ENCODE data around the gene TRAPPC12.

The TRAPPC12 gene

GRCh38 chr2:3409627-3410170, 30.2 kb downstream of the TRAPPC12 start:
- Histone ChIP-seq H2BK15ac (ENCODE audit: low read length) (no peak overlapping the region), H3K27me3 (ENCODE audit: control insufficient read depth in 3 of 3, insufficient read depth in 3 of 3, low read depth in 1 of 3, low read length in 3 of 3) (no peaks in the 10 kb centered on the region), H3K4me1 (ENCODE audit: control insufficient read depth in 2 of 2, insufficient read depth in 1 of 2, low read depth in 1 of 2, low read length in 2 of 2) (no peaks in the 10 kb centered on the region), H3K4me3 (ENCODE audit: low read length in 2 of 2) (no peak overlapping the region), H4K8ac (ENCODE audit: low read depth, low read length) (no peak overlapping the region), H3K4me2 (ENCODE audit: insufficient read depth, low read length, poor library complexity, severe bottlenecking) (no peak overlapping the region), H3K9me3 (replicated peaks in 1 of 2; ENCODE audit: control insufficient read depth in 2 of 2, insufficient read depth in 1 of 2, low read depth in 1 of 2, low read length in 2 of 2) (no peaks in the 10 kb centered on the region), H3K18ac (ENCODE audit: low read length) (no peak overlapping the region), H3K79me1 (ENCODE audit: low read depth, low read length) (no peaks in the 10 kb centered on the region), H3K23ac (ENCODE audit: low read depth, low read length, poor library complexity) (no peak overlapping the region), H4K91ac (ENCODE audit: low read depth, low read length, poor library complexity) (no peak overlapping the region), H2AK5ac (ENCODE audit: low read depth, low read length) (no peak overlapping the region), H2BK120ac (ENCODE audit: low read depth, low read length) (no peak overlapping the region), H3K9ac (ENCODE audit: low read depth, low read length, poor library complexity) (no peak overlapping the region), H3K27ac (replicated peaks; ENCODE audit: low read length) (no peak overlapping the region), H2BK5ac (ENCODE audit: low read length) (no peak overlapping the region), H3K4ac (ENCODE audit: low read length) (no peak overlapping the region), H2AFZ (ENCODE audit: low read length) (no peak overlapping the region), H3K36me3 (replicated peaks in 1 of 2; ENCODE audit: control insufficient read depth in 2 of 2, insufficient read depth in 2 of 2, low read length in 2 of 2) (peaks cover 6 to 59% of the 10 kb centered on the region in 2 donors), H3K14ac (ENCODE audit: low read length) (no peak overlapping the region), H2BK12ac (ENCODE audit: low read length) (no peak overlapping the region)
- no peak for DNase-seq (ENCODE audit: low spot score)
- no CpG with 5 or more reads among the region's 12 CpGs for WGBS, 2 donors (ENCODE audit: extremely low coverage in 2 of 2, insufficient read length in 2 of 2, insufficient replicate concordance in 1 of 2)

- H4K91ac ChIP-seq (ENCODE audit: low read depth, low read length, poor library complexity), result no peak overlapping the region
- H3K9me3 ChIP-seq (replicated peaks in 1 of 2; ENCODE audit: control insufficient read depth in 2 of 2, insufficient read depth in 1 of 2, low read depth in 1 of 2, low read length in 2 of 2), result no peaks in the 10 kb centered on the region
- H3K27me3 ChIP-seq (ENCODE audit: control insufficient read depth in 3 of 3, insufficient read depth in 3 of 3, low read depth in 1 of 3, low read length in 3 of 3), result no peaks in the 10 kb centered on the region
- no CpG with 5 or more reads among the region's 3 CpGs for WGBS, 2 donors (ENCODE audit: extremely low coverage in 2 of 2, insufficient read length in 2 of 2, insufficient replicate concordance in 1 of 2)
- no peak overlapping the region for H3K14ac ChIP-seq (ENCODE audit: low read length)
- no peaks in the 10 kb centered on the region for H3K4me1 ChIP-seq (ENCODE audit: control insufficient read depth in 2 of 2, insufficient read depth in 1 of 2, low read depth in 1 of 2, low read length in 2 of 2)
- H3K36me3 ChIP-seq (replicated peaks in 1 of 2; ENCODE audit: control insufficient read depth in 2 of 2, insufficient read depth in 2 of 2, low read length in 2 of 2), result peaks cover 10 to 50% of the 10 kb centered on the region in 2 donors
- no peak overlapping the region for H3K9ac ChIP-seq (ENCODE audit: low read depth, low read length, poor library complexity)
- H3K4me2 ChIP-seq (ENCODE audit: insufficient read depth, low read length, poor library complexity, severe bottlenecking), result no peak overlapping the region
- H2BK12ac ChIP-seq (ENCODE audit: low read length), result no peak overlapping the region
- no peak overlapping the region for H4K8ac ChIP-seq (ENCODE audit: low read depth, low read length)
- no peak overlapping the region for H3K4ac ChIP-seq (ENCODE audit: low read length)
- no peak overlapping the region for H2AK5ac ChIP-seq (ENCODE audit: low read depth, low read length)
- no peak overlapping the region for H3K18ac ChIP-seq (ENCODE audit: low read length)
- H3K23ac ChIP-seq (ENCODE audit: low read depth, low read length, poor library complexity), result no peak overlapping the region
- no peak overlapping the region for H3K27ac ChIP-seq (replicated peaks; ENCODE audit: low read length)
- H2BK15ac ChIP-seq (ENCODE audit: low read length), result no peak overlapping the region
- H2BK5ac ChIP-seq (ENCODE audit: low read length), result no peak overlapping the region
- no peak for DNase-seq (ENCODE audit: low spot score)
- H2AFZ ChIP-seq (ENCODE audit: low read length), result no peak overlapping the region
- no peaks in the 10 kb centered on the region for H3K79me1 ChIP-seq (ENCODE audit: low read depth, low read length)
- no peak overlapping the region for H3K4me3 ChIP-seq (ENCODE audit: low read length in 2 of 2)
- no peak overlapping the region for H2BK120ac ChIP-seq (ENCODE audit: low read depth, low read length)
Measured at GRCh38 chr2:3411103-3411502, 31.6 kb downstream of the TRAPPC12 start.

DNA sequence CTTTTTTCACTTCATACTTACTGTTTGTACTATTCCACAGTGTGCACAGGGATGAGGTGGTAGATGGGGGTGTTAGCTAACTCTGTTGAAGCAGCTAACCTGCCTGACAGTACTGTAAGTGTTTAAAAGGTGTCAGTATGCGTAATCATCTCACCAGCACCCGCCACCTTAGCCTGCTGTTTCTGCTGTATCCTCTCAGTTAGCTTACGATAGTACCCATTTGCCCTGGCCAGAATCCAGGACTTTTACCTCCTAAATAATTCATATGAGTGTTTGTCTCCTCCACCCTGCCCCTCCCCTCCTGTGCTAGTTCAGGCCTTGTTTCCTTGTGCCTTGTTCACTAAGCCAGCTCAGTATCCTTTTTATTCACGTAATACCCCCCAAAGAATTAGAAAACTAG, 34.2 kb downstream of the TRAPPC12 start:
- Histone ChIP-seq H3K79me1 (ENCODE audit: low read depth, low read length) (no peaks in the 10 kb centered on the region), H3K4me2 (ENCODE audit: insufficient read depth, low read length, poor library complexity, severe bottlenecking) (no peak overlapping the region), H4K8ac (ENCODE audit: low read depth, low read length) (no peak overlapping the region)

GRCh38 chr2:3414133-3414860, 34.8 kb downstream of the TRAPPC12 start:
- H3K18ac ChIP-seq (ENCODE audit: low read length), result no peak overlapping the region
- H3K4me2 ChIP-seq (ENCODE audit: insufficient read depth, low read length, poor library complexity, severe bottlenecking), result no peak overlapping the region
- no peak overlapping the region for H3K23ac ChIP-seq (ENCODE audit: low read depth, low read length, poor library complexity)
- peaks cover 10 to 43% of the 10 kb centered on the region in 2 donors for H3K36me3 ChIP-seq (replicated peaks in 1 of 2; ENCODE audit: control insufficient read depth in 2 of 2, insufficient read depth in 2 of 2, low read length in 2 of 2)
- H3K9me3 ChIP-seq (replicated peaks in 1 of 2; ENCODE audit: control insufficient read depth in 2 of 2, insufficient read depth in 1 of 2, low read depth in 1 of 2, low read length in 2 of 2), result no peaks in the 10 kb centered on the region
- no peak overlapping the region for H2BK120ac ChIP-seq (ENCODE audit: low read depth, low read length)
- H2AFZ ChIP-seq (ENCODE audit: low read length), result no peak overlapping the region
- no peak for DNase-seq (ENCODE audit: low spot score)
- H3K4me1 ChIP-seq (ENCODE audit: control insufficient read depth in 2 of 2, insufficient read depth in 1 of 2, low read depth in 1 of 2, low read length in 2 of 2), result no peaks in the 10 kb centered on the region
- no peaks in the 10 kb centered on the region for H3K79me1 ChIP-seq (ENCODE audit: low read depth, low read length)
- H3K4ac ChIP-seq (ENCODE audit: low read length), result no peak overlapping the region
- H2BK15ac ChIP-seq (ENCODE audit: low read length), result no peak overlapping the region
- H4K8ac ChIP-seq (ENCODE audit: low read depth, low read length), result no peak overlapping the region
- no peaks in the 10 kb centered on the region for H3K27me3 ChIP-seq (ENCODE audit: control insufficient read depth in 3 of 3, insufficient read depth in 3 of 3, low read depth in 1 of 3, low read length in 3 of 3)
- no peak overlapping the region for H2AK5ac ChIP-seq (ENCODE audit: low read depth, low read length)
- peak overlapping the region; percentile 37 for H3K9ac ChIP-seq (ENCODE audit: low read depth, low read length, poor library complexity)
- H3K4me3 ChIP-seq (ENCODE audit: low read length in 2 of 2), result no peak overlapping the region
- H4K91ac ChIP-seq (ENCODE audit: low read depth, low read length, poor library complexity), result no peak overlapping the region
- H2BK12ac ChIP-seq (ENCODE audit: low read length), result no peak overlapping the region
- WGBS, 2 donors (ENCODE audit: extremely low coverage in 2 of 2, insufficient read length in 2 of 2, insufficient replicate concordance in 1 of 2), result no CpG with 5 or more reads among the region's 25 CpGs
- no peak overlapping the region for H3K14ac ChIP-seq (ENCODE audit: low read length)
- H2BK5ac ChIP-seq (ENCODE audit: low read length), result no peak overlapping the region
- no peak overlapping the region for H3K27ac ChIP-seq (replicated peaks; ENCODE audit: low read length)

More for the DNA sequence above, 34.2 kb downstream of the TRAPPC12 start:
- H2BK5ac ChIP-seq (ENCODE audit: low read length), result no peak overlapping the region
- no peak overlapping the region for H2AFZ ChIP-seq (ENCODE audit: low read length)
- no peak overlapping the region for H3K4me3 ChIP-seq (ENCODE audit: low read length in 2 of 2)
- no peaks in the 10 kb centered on the region for H3K9me3 ChIP-seq (replicated peaks in 1 of 2; ENCODE audit: control insufficient read depth in 2 of 2, insufficient read depth in 1 of 2, low read depth in 1 of 2, low read length in 2 of 2)
- H3K9ac ChIP-seq (ENCODE audit: low read depth, low read length, poor library complexity), result no peak overlapping the region
- H2BK15ac ChIP-seq (ENCODE audit: low read length), result no peak overlapping the region
- peaks cover 10 to 47% of the 10 kb centered on the region in 2 donors for H3K36me3 ChIP-seq (replicated peaks in 1 of 2; ENCODE audit: control insufficient read depth in 2 of 2, insufficient read depth in 2 of 2, low read length in 2 of 2)
- no peak overlapping the region for H2BK120ac ChIP-seq (ENCODE audit: low read depth, low read length)
- H2AK5ac ChIP-seq (ENCODE audit: low read depth, low read length), result no peak overlapping the region
- H3K14ac ChIP-seq (ENCODE audit: low read length), result no peak overlapping the region
- no peak overlapping the region for H4K91ac ChIP-seq (ENCODE audit: low read depth, low read length, poor library complexity)
- H3K4me1 ChIP-seq (ENCODE audit: control insufficient read depth in 2 of 2, insufficient read depth in 1 of 2, low read depth in 1 of 2, low read length in 2 of 2), result no peaks in the 10 kb centered on the region
- no peak for DNase-seq (ENCODE audit: low spot score)
- no peak overlapping the region for H3K18ac ChIP-seq (ENCODE audit: low read length)
- no peak overlapping the region for H2BK12ac ChIP-seq (ENCODE audit: low read length)
- no peak overlapping the region for H3K27ac ChIP-seq (replicated peaks; ENCODE audit: low read length)
- WGBS, 2 donors (ENCODE audit: extremely low coverage in 2 of 2, insufficient read length in 2 of 2, insufficient replicate concordance in 1 of 2), result no CpG with 5 or more reads among the region's 4 CpGs
- no peak overlapping the region for H3K4ac ChIP-seq (ENCODE audit: low read length)
- no peak overlapping the region for H3K23ac ChIP-seq (ENCODE audit: low read depth, low read length, poor library complexity)
- no peaks in the 10 kb centered on the region for H3K27me3 ChIP-seq (ENCODE audit: control insufficient read depth in 3 of 3, insufficient read depth in 3 of 3, low read depth in 1 of 3, low read length in 3 of 3)

All from neuronal stem cell (in vitro differentiated cells).